C4-2B (cell line): ENCODE measurements around the gene INO80C.

Experiments
- ZFX ChIP-seq: fragments of 450-650 bp; IDR thresholded peaks from 2 replicates; pipeline ENCODE4 v1.6.1; 2017
- TF ChIP-seq, protein P1 (sequence below): fragments of 450-650 bp; conservative IDR thresholded peaks from 2 replicates; pipeline ENCODE4 v1.5.1; 2017; ENCODE audit warnings: mild to moderate bottlenecking

DNA sequence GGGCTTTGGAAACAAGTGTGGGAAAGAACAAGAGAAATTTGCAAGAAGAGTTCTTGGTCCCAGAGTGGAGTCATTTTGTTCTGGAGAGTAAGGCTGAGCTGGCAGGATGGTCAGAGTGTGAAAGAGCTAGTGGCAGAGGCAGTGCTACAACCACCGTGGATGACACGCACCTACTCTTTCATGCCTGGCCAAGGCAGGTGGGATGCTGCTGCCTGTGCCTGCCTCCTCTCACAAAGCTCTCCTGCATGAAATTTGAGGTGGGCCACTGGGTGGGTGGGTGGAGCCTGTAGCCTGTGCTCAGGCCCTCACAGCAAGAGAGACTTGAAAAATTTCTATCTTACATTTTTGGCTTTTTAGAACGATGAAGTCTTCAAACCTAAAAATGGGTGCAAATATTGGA is 9.4 kb upstream of the INO80C start:
- TF ChIP-seq, protein P1, sequence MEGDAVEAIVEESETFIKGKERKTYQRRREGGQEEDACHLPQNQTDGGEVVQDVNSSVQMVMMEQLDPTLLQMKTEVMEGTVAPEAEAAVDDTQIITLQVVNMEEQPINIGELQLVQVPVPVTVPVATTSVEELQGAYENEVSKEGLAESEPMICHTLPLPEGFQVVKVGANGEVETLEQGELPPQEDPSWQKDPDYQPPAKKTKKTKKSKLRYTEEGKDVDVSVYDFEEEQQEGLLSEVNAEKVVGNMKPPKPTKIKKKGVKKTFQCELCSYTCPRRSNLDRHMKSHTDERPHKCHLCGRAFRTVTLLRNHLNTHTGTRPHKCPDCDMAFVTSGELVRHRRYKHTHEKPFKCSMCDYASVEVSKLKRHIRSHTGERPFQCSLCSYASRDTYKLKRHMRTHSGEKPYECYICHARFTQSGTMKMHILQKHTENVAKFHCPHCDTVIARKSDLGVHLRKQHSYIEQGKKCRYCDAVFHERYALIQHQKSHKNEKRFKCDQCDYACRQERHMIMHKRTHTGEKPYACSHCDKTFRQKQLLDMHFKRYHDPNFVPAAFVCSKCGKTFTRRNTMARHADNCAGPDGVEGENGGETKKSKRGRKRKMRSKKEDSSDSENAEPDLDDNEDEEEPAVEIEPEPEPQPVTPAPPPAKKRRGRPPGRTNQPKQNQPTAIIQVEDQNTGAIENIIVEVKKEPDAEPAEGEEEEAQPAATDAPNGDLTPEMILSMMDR = no peak
- TF ChIP-seq ZFX = no peak
